HCT116 (cell line): ENCODE measurements around the gene FOXO6.

ENCODE experiments used
- CBX3 ChIP-seq: IDR thresholded peaks from 2 replicates; pipeline ENCODE4 v1.6.1; 2012; ENCODE audit warnings: low read depth
- CEBPB ChIP-seq: IDR thresholded peaks from 2 replicates; pipeline ENCODE4 v1.6.1; 2012; ENCODE audit warnings: low read depth
- ELF1 ChIP-seq: IDR thresholded peaks from 2 replicates; pipeline ENCODE4 v1.6.1; 2012; ENCODE audit warnings: low read depth, borderline replicate concordance
- EZH2 ChIP-seq: fragments of 200-600 bp; sonication (generic); IDR thresholded peaks from 2 replicates; pipeline ENCODE4 v1.6.1; 2017; ENCODE audit warnings: antibody characterized with exemption, mixed run types
- EZH2phosphoT487 ChIP-seq: fragments of 200-600 bp; IDR thresholded peaks from 2 replicates; pipeline ENCODE4 v1.6.1; 2018; ENCODE audit warnings: antibody characterized with exemption, borderline replicate concordance
- FOSL1 ChIP-seq: IDR thresholded peaks from 2 replicates; pipeline ENCODE4 v1.6.1; 2012; ENCODE audit warnings: low read depth
- JUND ChIP-seq: IDR thresholded peaks from 2 replicates; pipeline ENCODE4 v1.6.1; 2012
- POLR2A ChIP-seq: IDR thresholded peaks from 2 replicates; pipeline ENCODE4 v1.7.0; 2011; ENCODE audit warnings: borderline replicate concordance; ENCODE audit not compliant: insufficient read depth, insufficient read length; ENCODE audit errors: extremely low read depth
- RAD21 ChIP-seq: IDR thresholded peaks from 2 replicates; pipeline ENCODE4 v1.6.1; 2012; ENCODE audit warnings: low read depth, mild to moderate bottlenecking
- SIN3A ChIP-seq: IDR thresholded peaks from 2 replicates; pipeline ENCODE4 v1.6.1; 2012; ENCODE audit warnings: low read depth
- SRF ChIP-seq: IDR thresholded peaks from 2 replicates; pipeline ENCODE4 v1.6.1; 2012; ENCODE audit warnings: low read depth
- TF ChIP-seq, protein P1 (sequence below), 3 experiments: fragments of 200-600 bp in 1 of 3; sonication (generic) in 1 of 3; IDR thresholded peaks in 2 of 3; conservative IDR thresholded peaks in 1 of 3; 2 replicates each; pipeline ENCODE4 v1.5.1; 2012 to 2017; ENCODE audit warnings: low read depth in 2 of 3, low read length in 2 of 3, antibody characterized with exemption in 1 of 3, borderline replicate concordance in 1 of 3, control low read depth in 1 of 3, mild to moderate bottlenecking in 1 of 3, mixed read lengths in 1 of 3, mixed run types in 1 of 3, moderate library complexity in 1 of 3; ENCODE audit not compliant: insufficient read depth in 1 of 3
- TF ChIP-seq, protein P2 (sequence below): IDR thresholded peaks from 2 replicates; pipeline ENCODE4 v1.6.1; 2012; ENCODE audit warnings: low read depth

DNA sequence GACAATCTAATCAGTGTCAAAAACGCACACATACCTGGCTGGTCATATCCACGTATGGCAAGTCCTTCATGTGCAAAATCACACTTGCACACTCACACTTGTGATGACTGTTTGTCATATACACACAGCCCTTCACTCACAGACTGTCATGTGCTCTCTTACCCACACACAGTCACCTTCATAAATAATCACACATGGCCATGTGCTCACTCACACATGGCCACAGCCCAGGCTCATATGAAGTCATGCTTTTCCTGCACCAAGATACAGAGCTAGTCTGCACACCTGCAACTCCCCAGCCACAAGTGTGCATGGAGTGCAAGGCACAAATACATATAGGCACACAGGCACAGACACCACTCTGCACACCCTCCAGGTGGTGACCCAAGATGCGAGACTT lies 45.4 kb upstream of the FOXO6 start:
- TF ChIP-seq, protein P1, sequence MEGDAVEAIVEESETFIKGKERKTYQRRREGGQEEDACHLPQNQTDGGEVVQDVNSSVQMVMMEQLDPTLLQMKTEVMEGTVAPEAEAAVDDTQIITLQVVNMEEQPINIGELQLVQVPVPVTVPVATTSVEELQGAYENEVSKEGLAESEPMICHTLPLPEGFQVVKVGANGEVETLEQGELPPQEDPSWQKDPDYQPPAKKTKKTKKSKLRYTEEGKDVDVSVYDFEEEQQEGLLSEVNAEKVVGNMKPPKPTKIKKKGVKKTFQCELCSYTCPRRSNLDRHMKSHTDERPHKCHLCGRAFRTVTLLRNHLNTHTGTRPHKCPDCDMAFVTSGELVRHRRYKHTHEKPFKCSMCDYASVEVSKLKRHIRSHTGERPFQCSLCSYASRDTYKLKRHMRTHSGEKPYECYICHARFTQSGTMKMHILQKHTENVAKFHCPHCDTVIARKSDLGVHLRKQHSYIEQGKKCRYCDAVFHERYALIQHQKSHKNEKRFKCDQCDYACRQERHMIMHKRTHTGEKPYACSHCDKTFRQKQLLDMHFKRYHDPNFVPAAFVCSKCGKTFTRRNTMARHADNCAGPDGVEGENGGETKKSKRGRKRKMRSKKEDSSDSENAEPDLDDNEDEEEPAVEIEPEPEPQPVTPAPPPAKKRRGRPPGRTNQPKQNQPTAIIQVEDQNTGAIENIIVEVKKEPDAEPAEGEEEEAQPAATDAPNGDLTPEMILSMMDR (IDR thresholded peaks at IDR 0.05 in 2 of 3, conservative IDR thresholded peaks at IDR 0.05 in 1 of 3; ENCODE audit: borderline replicate concordance in 1 of 3, insufficient read depth in 1 of 3, low read depth in 2 of 3, low read length in 2 of 3), result no peak
- TF ChIP-seq CBX3, result no peak
- TF ChIP-seq ELF1, result no peak
- no peak for TF ChIP-seq SRF
- TF ChIP-seq FOSL1, result no peak
- no peak for TF ChIP-seq CEBPB
- TF ChIP-seq EZH2, result no peak
- TF ChIP-seq, protein P2, sequence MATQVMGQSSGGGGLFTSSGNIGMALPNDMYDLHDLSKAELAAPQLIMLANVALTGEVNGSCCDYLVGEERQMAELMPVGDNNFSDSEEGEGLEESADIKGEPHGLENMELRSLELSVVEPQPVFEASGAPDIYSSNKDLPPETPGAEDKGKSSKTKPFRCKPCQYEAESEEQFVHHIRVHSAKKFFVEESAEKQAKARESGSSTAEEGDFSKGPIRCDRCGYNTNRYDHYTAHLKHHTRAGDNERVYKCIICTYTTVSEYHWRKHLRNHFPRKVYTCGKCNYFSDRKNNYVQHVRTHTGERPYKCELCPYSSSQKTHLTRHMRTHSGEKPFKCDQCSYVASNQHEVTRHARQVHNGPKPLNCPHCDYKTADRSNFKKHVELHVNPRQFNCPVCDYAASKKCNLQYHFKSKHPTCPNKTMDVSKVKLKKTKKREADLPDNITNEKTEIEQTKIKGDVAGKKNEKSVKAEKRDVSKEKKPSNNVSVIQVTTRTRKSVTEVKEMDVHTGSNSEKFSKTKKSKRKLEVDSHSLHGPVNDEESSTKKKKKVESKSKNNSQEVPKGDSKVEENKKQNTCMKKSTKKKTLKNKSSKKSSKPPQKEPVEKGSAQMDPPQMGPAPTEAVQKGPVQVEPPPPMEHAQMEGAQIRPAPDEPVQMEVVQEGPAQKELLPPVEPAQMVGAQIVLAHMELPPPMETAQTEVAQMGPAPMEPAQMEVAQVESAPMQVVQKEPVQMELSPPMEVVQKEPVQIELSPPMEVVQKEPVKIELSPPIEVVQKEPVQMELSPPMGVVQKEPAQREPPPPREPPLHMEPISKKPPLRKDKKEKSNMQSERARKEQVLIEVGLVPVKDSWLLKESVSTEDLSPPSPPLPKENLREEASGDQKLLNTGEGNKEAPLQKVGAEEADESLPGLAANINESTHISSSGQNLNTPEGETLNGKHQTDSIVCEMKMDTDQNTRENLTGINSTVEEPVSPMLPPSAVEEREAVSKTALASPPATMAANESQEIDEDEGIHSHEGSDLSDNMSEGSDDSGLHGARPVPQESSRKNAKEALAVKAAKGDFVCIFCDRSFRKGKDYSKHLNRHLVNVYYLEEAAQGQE, result no peak
- no peak for TF ChIP-seq SIN3A
- TF ChIP-seq POLR2A, result no peak
- TF ChIP-seq JUND, result no peak
- no peak for TF ChIP-seq RAD21
- TF ChIP-seq EZH2phosphoT487, result no peak
